GM12864 (cell line): Measurements from ENCODE around the gene ZDHHC7.

Experiments used
- DNase-seq: peaks from one replicate; pipeline ENCODE4 v3.0.0-alpha.2; 2011; ENCODE audit warnings: low read depth
- H3K4me3 ChIP-seq: 2 replicates; pipeline ENCODE4 v1.5.1; 2011; ENCODE audit warnings: mild to moderate bottlenecking, low read depth, low read length, control low read depth
- TF ChIP-seq, protein P1 (sequence below): IDR thresholded peaks from 2 replicates; pipeline ENCODE4 v1.5.1; 2011; ENCODE audit warnings: low read depth, mild to moderate bottlenecking, moderate library complexity, low read length, control low read depth, inconsistent platforms; ENCODE audit errors: missing control alignments

Gene ZDHHC7

DNA sequence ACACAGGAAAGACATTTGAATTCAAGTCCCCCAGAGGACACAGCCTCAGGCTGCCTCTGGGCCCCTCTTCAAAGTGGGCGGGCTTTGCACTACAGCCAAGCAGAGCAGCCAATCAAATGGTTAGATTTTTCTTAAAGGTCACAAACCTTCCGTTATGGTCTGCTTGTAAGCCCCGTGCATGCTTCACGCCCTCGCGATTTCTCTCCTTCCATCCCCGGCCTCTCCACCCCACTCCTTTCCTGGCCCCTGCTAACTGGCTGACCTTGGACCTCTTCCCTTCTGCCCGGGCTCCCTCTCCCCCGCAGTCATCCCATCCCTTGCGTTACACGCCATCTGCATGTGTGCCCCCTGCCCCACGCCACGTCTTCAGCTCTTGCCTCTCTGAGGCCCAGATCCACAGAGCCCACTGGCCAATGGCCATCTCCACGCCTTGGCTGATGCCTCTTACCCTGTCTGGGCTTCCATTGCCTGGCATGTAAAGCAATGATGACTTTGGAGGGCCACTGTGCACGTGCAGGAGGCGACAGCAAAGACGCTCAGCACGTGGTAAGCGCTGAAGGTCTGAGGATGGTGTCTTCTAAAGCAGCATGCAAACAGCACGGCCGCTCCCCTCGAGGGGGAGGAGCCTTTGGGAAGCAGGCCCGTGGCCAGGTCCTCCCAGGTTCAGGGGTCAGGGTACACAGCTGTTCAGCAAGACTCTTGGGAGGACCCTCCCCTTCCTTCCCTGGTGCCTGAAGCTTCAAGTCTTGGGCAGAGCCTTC lies 86.8 kb downstream of the ZDHHC7 start:
- no peak overlapping the region for H3K4me3 ChIP-seq
- TF ChIP-seq, protein P1, sequence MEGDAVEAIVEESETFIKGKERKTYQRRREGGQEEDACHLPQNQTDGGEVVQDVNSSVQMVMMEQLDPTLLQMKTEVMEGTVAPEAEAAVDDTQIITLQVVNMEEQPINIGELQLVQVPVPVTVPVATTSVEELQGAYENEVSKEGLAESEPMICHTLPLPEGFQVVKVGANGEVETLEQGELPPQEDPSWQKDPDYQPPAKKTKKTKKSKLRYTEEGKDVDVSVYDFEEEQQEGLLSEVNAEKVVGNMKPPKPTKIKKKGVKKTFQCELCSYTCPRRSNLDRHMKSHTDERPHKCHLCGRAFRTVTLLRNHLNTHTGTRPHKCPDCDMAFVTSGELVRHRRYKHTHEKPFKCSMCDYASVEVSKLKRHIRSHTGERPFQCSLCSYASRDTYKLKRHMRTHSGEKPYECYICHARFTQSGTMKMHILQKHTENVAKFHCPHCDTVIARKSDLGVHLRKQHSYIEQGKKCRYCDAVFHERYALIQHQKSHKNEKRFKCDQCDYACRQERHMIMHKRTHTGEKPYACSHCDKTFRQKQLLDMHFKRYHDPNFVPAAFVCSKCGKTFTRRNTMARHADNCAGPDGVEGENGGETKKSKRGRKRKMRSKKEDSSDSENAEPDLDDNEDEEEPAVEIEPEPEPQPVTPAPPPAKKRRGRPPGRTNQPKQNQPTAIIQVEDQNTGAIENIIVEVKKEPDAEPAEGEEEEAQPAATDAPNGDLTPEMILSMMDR: no peak
- no peak for DNase-seq
